B cell (primary cell): ENCODE data around the gene SERPINA4. TPM values are rescaled to one million over a fixed set of nuclear protein-coding genes. Genes with fewer than 3 reads are reported as not detected.

Source experiments
- ATAC-seq: fragments of 200-7000 bp; cut with Tn5 transposase; one replicate; pipeline ENCODE4 v1.10.0; 2021; ENCODE audit warnings: low read depth, mild to moderate bottlenecking, moderate number of reproducible peaks, moderate library complexity
- CTCF ChIA-PET: fragments of 350-600 bp; sonication (Branson Sonifier 250); formaldehyde crosslinking; loops from one replicate; lab custom pipeline; 2021; ENCODE audit warnings: antibody characterized with exemption, inconsistent platforms; lab: Charles Lee
- POLR2A ChIA-PET: fragments of 350-600 bp; sonication (Branson Sonifier 250); formaldehyde crosslinking; loops from one replicate; lab custom pipeline; 2021; ENCODE audit warnings: antibody characterized with exemption; lab: Charles Lee
- DNase-seq: peaks from one replicate; pipeline ENCODE4 v3.0.0; 2013
- H2AFZ ChIP-seq: 2 replicates; pipeline ENCODE4 v1.6.1; 2012; ENCODE audit warnings: mild to moderate bottlenecking, low read depth, low read length; ENCODE audit not compliant: insufficient read depth, poor library complexity, severe bottlenecking
- H3K27ac ChIP-seq, 2 donors: 1 replicate in 1 of 2; 2 replicates in 1 of 2; pipeline ENCODE4 v1.5.1; 2012 to 2013; ENCODE audit warnings: low read length in 2 of 2, mild to moderate bottlenecking in 2 of 2, moderate library complexity in 1 of 2
- H3K27me3 ChIP-seq, 4 experiments: fragments of 200-600 bp in 1 of 4; sonication (generic) in 1 of 4; replicated peaks in 1 of 4; 1 replicate in 2 of 4; 2 replicates in 2 of 4; pipeline versions ENCODE4 v1.6.1 to v1.7.0; 2013 to 2016; ENCODE audit warnings: low read length in 3 of 4, mild to moderate bottlenecking in 2 of 4, mixed read lengths in 1 of 4, moderate library complexity in 1 of 4; ENCODE audit not compliant: insufficient read depth in 4 of 4, control insufficient read depth in 3 of 4; ENCODE audit errors: control extremely low read depth in 1 of 4
- H3K36me3 ChIP-seq, 2 experiments: replicated peaks in 1 of 2; 1 replicate in 1 of 2; 2 replicates in 1 of 2; pipeline versions ENCODE4 v1.6.1 to v1.7.1; 2013; ENCODE audit warnings: low read length in 1 of 2; ENCODE audit not compliant: insufficient read depth in 2 of 2, control insufficient read depth in 1 of 2; ENCODE audit errors: control extremely low read depth in 1 of 2, extremely low read depth in 1 of 2
- H3K4me1 ChIP-seq, 2 donors: fragments of 200-600 bp in 1 of 2; sonication (generic) in 1 of 2; 1 replicate in 1 of 2; 2 replicates in 1 of 2; pipeline versions ENCODE4 v1.5.1 to v1.6.1; 2013 to 2017; ENCODE audit warnings: low read length in 2 of 2; ENCODE audit not compliant: control insufficient read depth in 2 of 2, insufficient read depth in 2 of 2
- H3K4me2 ChIP-seq: replicated peaks from 2 replicates; pipeline ENCODE3; 2012; ENCODE audit warnings: mild to moderate bottlenecking, low read depth, low read length; ENCODE audit not compliant: poor library complexity, severe bottlenecking
- H3K4me3 ChIP-seq, 5 experiments: fragments of 200-600 bp in 1 of 5; sonication (generic) in 1 of 5; 1 replicate in 3 of 5; 2 replicates in 2 of 5; pipeline versions ENCODE4 v1.5.1 to v1.7.0; 2011 to 2016; ENCODE audit warnings: low read length in 4 of 5, mild to moderate bottlenecking in 4 of 5, low read depth in 2 of 5, control low read depth in 1 of 5, moderate library complexity in 1 of 5; ENCODE audit not compliant: insufficient read depth in 1 of 5; ENCODE audit errors: control extremely low read depth in 1 of 5, extremely low read depth in 1 of 5
- H3K79me2 ChIP-seq: fragments of 200-600 bp; sonication (generic); one replicate; pipeline ENCODE4 v1.6.0; 2016; ENCODE audit warnings: low read length; ENCODE audit not compliant: control insufficient read depth, insufficient read depth
- H3K9ac ChIP-seq: fragments of 200-600 bp; sonication (generic); 2 replicates; pipeline ENCODE4 v1.6.1; 2017; ENCODE audit warnings: mild to moderate bottlenecking, low read length, moderate library complexity
- H3K9me3 ChIP-seq, 3 donors: one replicate each; pipeline versions ENCODE4 v1.6.1 to v1.7.1; 2013; ENCODE audit warnings: low read length in 2 of 3; ENCODE audit not compliant: control insufficient read depth in 2 of 3, insufficient read depth in 1 of 3; ENCODE audit errors: control extremely low read depth in 1 of 3
- H4K20me1 ChIP-seq: 2 replicates; pipeline ENCODE4 v1.6.0; 2012; ENCODE audit warnings: mild to moderate bottlenecking, low read length; ENCODE audit not compliant: insufficient read depth, control insufficient read depth, poor library complexity, severe bottlenecking
- H3K27ac Mint-ChIP-seq: one replicate; pipeline ENCODE4 v1.8.0; 2021; ENCODE audit warnings: mixed read lengths
- H3K27me3 Mint-ChIP-seq: one replicate; pipeline ENCODE4 v1.8.0; 2021; ENCODE audit warnings: mixed read lengths
- H3K4me1 Mint-ChIP-seq: one replicate; pipeline ENCODE4 v1.8.0; 2021; ENCODE audit warnings: mixed read lengths
- H3K4me3 Mint-ChIP-seq: one replicate; pipeline ENCODE4 v1.8.0; 2021; ENCODE audit warnings: mixed read lengths
- H3K9me3 Mint-ChIP-seq: one replicate; pipeline ENCODE4 v1.8.0; 2022; ENCODE audit warnings: mixed read lengths; ENCODE audit not compliant: insufficient read depth
- EZH2 ChIP-seq: IDR thresholded peaks from 2 replicates; pipeline ENCODE4 v1.6.1; 2012; ENCODE audit warnings: borderline replicate concordance, low read depth, mild to moderate bottlenecking, moderate library complexity, low read length; ENCODE audit not compliant: insufficient read depth, poor library complexity, severe bottlenecking
- WGBS: methylation state at CpG from one replicate; pipeline ENCODE4 v1.1.5; 2013; ENCODE audit warnings: missing lambda C conversion rate; ENCODE audit not compliant: insufficient coverage; 5-methylcytosine and 5-hydroxymethylcytosine counted together
- intact Hi-C: fragments of 100-400 bp; cut with micrococcal nuclease; formaldehyde crosslinking; loops from one replicate; pipeline ENCODE4 v1.10.0; 2022
- polyA plus RNA-seq: library from polyadenylated mRNA; depleted of rRNA; stranded (reverse); fragments of >200 nt; gene quantifications from 2 replicates; pipeline ENCODE4 v1.2.3, GENCODE V29; 2012
- total RNA-seq, 2 donors: library from RNA; stranded (reverse); fragments of 120-200 nt in 1 of 2; gene quantifications; 1 replicate in 1 of 2; 2 replicates in 1 of 2; pipeline versions ENCODE4 v1.2.3 to v1.2.4, GENCODE V29; 2013 to 2022
- TF ChIP-seq, protein P1 (sequence below): fragments of 200-600 bp; IDR thresholded peaks from one replicate; pipeline ENCODE4 v1.8.0; 2022; ENCODE audit warnings: antibody characterized with exemption, mild to moderate bottlenecking

SERPINA4 gene
- total and polyA plus RNA-seq, 2 donors (not counting 1 experiment from before 2014, with no cell fraction given): not detected

DNA sequence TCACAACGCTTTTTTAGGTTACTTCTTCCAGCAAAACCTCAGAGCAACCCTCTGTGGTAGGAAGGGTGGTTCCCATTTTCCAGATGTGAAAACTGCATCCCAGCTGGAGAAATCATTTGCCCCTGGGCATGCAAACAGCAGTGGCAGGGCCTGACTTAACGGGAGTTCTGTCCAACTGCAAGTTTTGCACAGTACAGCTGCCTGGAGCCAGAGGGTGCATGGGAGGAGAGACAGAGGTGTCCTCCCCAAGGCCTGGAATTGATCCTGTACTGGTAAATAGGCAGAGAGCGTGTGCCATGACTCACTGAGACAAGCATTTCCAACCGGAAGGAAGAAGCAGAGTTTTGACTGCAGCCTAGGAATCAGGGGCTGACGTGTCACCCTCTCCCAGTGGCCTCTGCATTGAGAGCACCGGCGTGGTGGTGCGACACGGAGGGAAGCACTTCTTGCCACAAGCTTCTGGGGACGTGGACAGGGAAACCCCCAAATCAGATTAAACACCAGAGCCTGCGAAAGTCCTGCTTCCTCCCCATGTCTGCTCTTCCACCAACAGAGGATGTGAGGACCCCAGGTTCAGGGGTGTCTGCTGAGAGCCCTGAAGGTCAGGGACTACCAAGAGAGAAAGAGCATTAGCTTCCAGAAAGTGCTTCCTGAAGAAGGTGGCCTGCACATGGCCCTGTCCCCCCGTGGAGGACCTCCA, 19.0 kb upstream of the SERPINA4 start:
- no peaks in the 10 kb centered on the region for H3K9me3 Mint-ChIP-seq
- no peak overlapping the region for H3K27ac ChIP-seq
- no peaks in the 10 kb centered on the region for H4K20me1 ChIP-seq
- no peaks in the 10 kb centered on the region for H3K27me3 ChIP-seq
- no peak for TF ChIP-seq EZH2
- TF ChIP-seq, protein P1, sequence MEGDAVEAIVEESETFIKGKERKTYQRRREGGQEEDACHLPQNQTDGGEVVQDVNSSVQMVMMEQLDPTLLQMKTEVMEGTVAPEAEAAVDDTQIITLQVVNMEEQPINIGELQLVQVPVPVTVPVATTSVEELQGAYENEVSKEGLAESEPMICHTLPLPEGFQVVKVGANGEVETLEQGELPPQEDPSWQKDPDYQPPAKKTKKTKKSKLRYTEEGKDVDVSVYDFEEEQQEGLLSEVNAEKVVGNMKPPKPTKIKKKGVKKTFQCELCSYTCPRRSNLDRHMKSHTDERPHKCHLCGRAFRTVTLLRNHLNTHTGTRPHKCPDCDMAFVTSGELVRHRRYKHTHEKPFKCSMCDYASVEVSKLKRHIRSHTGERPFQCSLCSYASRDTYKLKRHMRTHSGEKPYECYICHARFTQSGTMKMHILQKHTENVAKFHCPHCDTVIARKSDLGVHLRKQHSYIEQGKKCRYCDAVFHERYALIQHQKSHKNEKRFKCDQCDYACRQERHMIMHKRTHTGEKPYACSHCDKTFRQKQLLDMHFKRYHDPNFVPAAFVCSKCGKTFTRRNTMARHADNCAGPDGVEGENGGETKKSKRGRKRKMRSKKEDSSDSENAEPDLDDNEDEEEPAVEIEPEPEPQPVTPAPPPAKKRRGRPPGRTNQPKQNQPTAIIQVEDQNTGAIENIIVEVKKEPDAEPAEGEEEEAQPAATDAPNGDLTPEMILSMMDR: no peak
- ChIA-PET POLR2A (no interaction called here), CTCF (no interaction called here)
- H3K9ac ChIP-seq: no peak overlapping the region
- intact Hi-C loops: no loop called here
- no peaks in the 10 kb centered on the region for H3K4me1 ChIP-seq
- no peak overlapping the region for H2AFZ ChIP-seq
- WGBS: 72% methylated on average over 11 of the region's 12 CpGs
- no peak overlapping the region for H3K27ac Mint-ChIP-seq
- no peak overlapping the region for H3K4me3 ChIP-seq
- H3K79me2 ChIP-seq: no peaks in the 10 kb centered on the region
- H3K4me2 ChIP-seq: no peak overlapping the region
- H3K4me3 Mint-ChIP-seq: no peak overlapping the region
- no peaks in the 10 kb centered on the region for H3K36me3 ChIP-seq
- peaks cover 12% of the 10 kb centered on the region for H3K27me3 Mint-ChIP-seq
- H3K9me3 ChIP-seq: peaks cover 0 to 21% (median 0%) of the 10 kb centered on the region in 3 donors
- no peak for ATAC-seq
- no peak for DNase-seq
- no peaks in the 10 kb centered on the region for H3K4me1 Mint-ChIP-seq

DNA sequence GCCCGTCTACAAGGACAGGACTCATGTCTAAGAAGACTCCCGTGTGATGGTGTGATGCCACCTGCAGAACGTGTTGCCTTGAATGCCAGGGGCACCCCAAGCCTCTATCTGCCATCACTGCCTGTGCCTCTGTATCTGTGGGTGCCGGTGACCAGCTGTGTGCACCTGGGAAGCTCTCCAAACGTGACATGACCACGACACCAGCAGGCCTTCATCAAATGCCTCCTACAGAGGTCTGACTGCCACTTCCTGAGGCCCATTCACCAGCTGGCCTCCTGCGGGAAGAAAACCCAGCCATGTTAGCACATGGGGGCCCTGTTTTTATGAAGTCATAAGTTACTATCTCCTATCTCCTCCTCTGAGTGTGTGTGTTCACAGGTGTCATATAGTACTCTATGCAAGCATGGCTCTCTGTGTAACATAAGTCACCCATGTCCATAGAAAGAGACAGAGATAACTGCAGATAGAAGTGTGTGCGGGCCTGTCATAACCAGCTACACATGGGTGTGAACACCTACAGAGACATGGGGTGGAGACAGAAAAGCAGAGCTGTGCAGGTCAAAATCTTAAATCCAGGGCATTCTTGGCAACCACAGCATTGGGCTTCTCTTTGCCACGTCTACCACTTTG, 18.3 kb upstream of the SERPINA4 start:
- Mint-ChIP-seq H3K27ac (no peak overlapping the region), H3K27me3 (peaks cover 12% of the 10 kb centered on the region), H3K4me3 (no peak overlapping the region), H3K9me3 (no peaks in the 10 kb centered on the region), H3K4me1 (no peaks in the 10 kb centered on the region)
- Histone ChIP-seq H4K20me1 (no peaks in the 10 kb centered on the region), H2AFZ (no peak overlapping the region), H3K9ac (no peak overlapping the region), H3K9me3 (peaks cover 0 to 20% (median 0%) of the 10 kb centered on the region in 3 donors), H3K27ac (no peak overlapping the region), H3K4me3 (no peak overlapping the region), H3K79me2 (no peaks in the 10 kb centered on the region), H3K4me1 (no peaks in the 10 kb centered on the region), H3K27me3 (no peaks in the 10 kb centered on the region), H3K4me2 (no peak overlapping the region), H3K36me3 (no peaks in the 10 kb centered on the region)
- POLR2A ChIA-PET: no interaction called here
- CTCF ChIA-PET: no interaction called here
- no peak for DNase-seq
- intact Hi-C loops: no loop called here
- 76% methylated on average over 5 of the region's 9 CpGs for WGBS
- TF ChIP-seq, protein P1: no peak
- TF ChIP-seq EZH2: no peak
- ATAC-seq: no peak
